NCI-H2081 treated with DMSO at 0.1 percent for 48 hours (cell line): Measurements from ENCODE around the gene HLF.
A peak's percentile ranks its signal among the peaks of the same experiment; 100 is the strongest.

Source experiments
- DNase-seq: peaks from one replicate; lab custom pipeline; 2025; lab: John Stamatoyannopoulos, UW

HLF gene, protein sequence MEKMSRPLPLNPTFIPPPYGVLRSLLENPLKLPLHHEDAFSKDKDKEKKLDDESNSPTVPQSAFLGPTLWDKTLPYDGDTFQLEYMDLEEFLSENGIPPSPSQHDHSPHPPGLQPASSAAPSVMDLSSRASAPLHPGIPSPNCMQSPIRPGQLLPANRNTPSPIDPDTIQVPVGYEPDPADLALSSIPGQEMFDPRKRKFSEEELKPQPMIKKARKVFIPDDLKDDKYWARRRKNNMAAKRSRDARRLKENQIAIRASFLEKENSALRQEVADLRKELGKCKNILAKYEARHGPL

DNA sequence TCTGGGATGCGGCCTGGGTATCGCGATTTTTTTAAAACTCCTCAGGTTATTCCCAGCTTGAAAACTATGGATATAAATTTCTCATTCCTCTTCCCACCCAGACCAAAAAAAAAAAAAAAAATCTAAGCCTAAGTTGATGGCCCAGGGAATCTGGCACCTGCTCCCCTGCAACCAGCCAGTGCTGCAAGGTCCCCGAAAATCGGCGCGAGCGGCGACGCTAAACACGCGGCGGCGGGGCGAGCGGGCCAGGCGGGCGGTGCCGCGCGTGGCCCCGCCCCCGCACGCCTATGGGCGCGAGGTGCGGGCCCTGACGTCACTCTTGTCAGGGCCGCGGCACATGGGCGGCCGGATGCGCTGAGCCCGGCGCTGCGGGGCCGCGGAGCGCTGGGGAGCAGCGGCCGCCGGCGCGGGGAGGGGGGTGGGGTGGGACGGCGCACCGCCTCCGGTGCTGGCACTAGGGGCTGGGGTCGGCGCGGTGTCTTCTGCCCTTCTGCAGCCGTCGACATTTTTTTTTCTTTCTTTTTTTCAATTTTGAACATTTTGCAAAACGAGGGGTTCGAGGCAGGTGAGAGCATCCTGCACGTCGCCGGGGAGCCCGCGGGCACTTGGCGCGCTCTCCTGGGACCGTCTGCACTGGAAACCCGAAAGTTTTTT, at the start of gene HLF:
Gene HLF (plus strand): TSS at position 316 of the 654 bp plus-strand sequence. CDS start 525 bp downstream, outside the sequence.
- DNase-seq = peak; percentile 54

DNA sequence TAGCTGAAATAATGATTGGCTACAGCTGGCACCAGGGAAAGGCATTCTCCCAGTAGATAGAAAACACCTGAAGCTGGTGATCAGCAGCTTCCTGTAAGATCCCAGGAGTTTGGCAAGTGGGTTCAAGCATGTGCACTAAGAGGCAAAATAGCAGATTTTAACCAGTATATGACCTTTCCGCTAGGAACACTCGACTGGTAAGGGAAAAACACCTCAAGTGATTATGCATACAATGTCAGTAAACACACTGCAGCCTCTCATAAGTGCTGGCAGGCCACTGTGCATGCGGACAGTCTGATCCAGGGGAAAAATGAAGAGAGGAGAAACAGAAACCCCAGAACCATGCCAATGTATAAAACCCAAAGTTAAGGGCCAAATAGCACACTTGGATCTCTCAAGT, 49.0 kb upstream of the HLF start:
- no peak for DNase-seq

DNA sequence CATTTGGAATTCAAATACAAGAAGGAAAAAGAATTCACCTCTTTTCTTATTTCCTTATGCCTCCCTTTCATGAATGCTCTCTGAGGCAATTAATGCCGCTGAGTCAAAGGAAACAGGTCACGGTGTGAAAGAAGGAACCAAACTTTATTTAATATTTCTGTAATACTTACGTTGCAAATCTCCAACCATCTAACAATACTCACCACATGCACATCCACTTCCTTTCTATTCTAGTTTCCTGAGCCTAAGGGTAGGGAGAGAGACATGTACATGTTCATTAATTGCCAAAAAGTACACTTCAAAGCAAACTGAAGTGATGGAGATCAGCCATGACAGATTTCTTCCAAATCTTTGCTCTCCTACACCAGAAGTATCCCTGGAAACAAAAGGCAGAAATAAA, 47.9 kb upstream of the HLF start:
- no peak for DNase-seq

DNA sequence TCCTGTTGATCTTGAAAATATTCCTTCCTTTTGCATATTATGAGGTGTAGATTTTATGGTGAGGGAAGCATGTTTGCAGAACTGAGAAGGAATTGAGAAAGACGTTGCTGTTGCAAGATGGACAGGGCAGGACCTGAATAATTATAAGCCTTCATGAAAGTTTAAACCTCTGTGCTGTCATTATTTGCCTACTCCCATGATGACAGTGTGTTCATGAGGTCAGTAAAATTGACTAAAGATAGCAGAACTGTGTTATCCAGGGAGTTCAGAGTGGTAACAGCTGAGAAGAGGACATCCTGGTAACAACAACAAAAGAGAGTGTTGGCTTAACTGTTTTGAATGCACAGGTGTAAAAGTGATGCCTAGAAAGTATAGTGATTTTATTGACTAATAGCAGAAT, 45.3 kb upstream of the HLF start:
- DNase-seq = no peak

DNA sequence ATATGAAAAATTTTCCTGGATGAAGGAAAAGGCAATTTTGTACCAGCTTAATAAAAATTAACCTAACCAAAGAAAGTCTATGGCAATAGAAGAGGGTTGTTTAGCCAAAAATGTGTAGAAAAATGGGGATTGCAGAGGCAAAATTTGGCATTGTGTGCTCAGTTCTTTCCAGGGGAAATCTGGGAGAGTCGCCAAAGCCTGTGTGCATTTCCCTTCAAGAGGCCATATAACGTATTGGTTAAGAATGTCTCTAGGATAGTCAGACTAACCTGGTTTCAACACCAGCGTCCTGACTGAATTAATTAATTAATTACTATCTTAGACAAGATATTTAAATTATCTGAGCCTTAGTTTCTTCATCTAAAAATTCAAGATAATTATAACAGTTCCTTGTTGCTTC, 44.8 kb upstream of the HLF start:
- DNase-seq = no peak

DNA sequence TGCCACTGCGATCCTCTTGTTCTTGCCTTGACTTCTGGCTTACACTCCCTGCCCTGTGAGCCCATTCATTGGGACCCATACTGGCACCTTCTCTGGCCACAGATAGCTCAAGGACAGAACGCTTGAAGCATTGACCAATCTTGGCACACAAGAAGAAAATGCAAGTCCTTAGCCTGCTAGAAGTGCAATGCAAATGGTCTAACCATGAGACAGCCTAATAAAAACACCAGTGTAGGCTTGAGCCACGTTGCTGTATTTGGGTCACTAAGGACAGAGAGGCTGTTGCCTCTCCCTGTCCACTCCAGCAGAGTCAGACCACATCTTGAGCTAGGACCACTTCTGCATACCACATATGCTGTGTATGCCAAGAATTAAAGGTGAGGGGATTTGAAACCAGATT, 41.2 kb upstream of the HLF start:
- no peak for DNase-seq

DNA sequence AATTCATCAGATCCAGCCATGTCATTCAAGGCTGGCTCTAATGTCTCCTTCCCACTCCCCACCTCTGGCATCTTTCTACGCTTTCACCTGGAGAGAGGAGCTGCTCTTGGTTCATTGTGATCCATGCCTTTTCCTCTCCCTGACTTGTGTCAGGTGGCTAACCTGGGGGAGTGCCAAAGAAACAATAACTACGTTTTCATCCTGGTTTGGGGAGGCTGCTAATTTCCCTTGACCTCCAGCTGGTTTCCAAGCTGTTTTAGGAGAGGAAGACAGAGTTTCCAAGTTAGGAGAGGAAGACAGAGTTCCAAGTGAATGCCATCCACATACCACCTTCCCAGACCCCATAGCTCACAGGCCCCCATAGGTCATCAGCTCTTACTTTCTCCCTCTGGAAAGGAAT, 40.0 kb upstream of the HLF start:
- no peak for DNase-seq

DNA sequence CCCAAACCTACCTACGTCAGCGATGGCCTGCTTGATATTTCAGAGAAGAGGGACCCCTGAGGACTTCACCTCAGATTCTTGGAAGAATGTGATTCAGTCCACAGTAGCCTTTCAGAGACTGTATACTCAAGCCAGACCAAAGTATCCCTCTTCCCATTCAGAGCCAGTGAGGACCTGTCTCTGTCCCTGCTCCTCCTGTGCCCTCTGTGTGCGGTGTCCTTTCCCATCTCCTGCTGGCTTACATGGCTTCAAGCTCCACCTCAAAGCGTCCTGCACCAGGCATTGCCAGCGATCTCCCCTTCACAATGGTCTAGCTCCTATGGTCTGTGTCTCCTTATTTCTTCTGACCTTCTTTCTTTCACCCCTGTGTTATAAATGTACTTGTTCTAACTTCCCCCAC, 39.5 kb upstream of the HLF start:
- no peak for DNase-seq

DNA sequence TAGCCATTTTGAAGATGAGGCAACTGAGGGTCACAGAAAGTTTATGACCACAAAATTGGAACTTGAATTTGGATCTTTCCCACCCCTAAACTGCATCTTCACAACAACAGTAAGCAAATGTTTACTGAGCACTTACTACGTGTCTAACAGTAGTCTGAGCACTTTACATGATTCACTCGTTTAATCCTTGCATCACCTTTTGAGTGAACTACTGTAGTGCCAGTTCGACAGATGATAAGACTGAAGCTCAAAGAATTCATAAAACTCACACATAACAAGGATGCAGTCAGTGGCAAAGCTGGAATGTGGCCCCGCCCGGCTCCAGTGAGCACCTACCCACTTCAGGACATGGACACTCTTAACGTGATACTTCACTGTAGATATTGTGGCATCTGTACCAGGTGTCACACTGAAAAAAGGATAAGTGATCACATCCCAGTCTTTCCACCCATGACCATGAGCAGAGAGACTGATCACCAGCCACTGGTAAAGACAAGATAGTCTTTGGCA, 36.0 kb upstream of the HLF start:
- DNase-seq = no peak

DNA sequence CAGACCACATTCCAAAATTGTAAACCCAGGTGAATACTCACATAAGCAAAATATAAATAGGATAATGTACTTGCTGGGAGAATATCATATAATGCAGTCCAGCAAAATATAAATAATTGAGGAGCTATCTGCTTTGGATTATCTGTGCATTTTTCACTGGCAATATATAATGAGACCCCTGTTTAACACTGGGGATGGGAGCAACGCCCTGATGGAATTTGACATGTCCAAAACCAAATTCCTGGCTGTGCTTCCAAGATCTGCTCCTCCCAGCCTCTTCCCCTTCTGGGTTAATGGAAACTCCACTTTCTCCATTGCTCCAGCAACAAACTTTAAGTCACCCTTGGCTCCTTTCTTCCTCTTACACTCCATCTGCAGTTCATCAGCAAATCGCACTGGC, 35.5 kb upstream of the HLF start:
- no peak for DNase-seq

DNA sequence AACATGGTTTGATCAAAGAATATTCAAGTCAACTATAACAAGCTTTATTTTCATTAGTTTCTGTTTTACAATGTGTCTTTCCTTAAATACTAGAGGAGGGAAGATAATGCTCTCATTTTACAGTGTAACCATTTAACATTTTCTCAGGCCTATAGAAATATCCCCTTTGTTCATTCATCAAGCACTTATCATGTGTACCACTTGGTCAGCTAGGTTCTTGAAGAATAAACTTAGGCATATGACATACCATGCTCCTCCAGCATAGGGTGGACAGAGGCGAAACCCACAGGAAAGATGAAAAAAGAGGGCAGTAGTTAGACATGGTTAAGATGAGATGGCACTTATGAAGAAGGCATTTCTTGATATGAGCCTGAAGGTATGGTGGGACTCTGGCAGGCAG, 34.0 kb upstream of the HLF start:
- DNase-seq = no peak

DNA sequence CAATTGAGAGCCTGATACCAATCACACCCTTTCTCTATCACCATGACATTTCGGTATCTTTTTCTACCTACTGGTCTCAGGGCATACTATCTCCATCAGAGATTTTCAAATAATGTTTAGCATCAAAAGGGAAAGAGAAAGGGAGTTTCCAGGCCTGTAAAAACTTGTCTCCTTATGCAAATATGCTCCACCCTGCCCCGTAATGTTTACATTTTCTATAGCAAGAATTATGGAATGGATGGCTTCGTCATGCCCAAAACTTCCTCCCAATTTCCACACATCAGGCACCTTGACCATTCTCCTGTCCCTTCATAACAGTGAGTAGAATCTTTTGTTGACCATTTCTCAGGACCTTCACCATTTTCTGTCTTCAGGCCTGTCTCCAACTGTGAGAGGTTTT, 30.9 kb upstream of the HLF start:
- DNase-seq = no peak

DNA sequence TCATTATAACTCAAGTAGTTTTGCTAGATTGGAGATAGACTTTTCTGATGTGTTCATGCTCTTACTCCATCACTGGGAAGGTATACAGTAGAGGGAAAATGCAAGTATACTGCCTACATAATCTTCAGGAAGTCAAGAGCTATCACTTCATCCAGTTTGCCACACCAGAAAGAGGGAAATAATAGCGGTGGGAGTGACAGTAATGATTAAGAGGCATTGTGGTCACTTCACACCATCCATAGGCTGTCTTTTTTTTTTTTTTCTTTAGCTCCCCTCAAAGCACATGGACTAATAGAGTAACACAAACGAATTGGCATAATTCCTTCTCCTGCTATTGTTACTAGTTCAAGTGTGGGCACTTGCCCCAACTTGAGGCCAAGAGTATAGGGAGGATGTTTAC, 28.4 kb upstream of the HLF start:
- no peak for DNase-seq

DNA sequence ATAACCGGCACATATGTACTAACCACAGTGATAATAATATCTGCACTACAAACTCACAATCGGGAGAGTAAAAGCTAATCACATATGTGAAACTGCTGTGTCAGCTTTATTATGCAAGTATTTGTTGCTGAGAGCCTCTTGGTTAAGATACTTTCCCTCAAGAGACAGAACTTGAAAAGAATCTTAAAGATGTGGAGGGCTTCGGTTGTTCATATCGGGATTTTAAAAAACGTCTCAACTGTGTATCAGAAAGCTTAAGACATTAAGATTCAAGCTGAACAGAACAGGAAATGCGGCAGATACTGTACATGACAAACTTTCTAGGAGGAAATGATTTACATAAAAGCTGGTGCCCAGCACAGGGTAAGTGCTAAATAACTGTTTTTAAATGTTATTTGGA, 27.5 kb upstream of the HLF start:
- no peak for DNase-seq

DNA sequence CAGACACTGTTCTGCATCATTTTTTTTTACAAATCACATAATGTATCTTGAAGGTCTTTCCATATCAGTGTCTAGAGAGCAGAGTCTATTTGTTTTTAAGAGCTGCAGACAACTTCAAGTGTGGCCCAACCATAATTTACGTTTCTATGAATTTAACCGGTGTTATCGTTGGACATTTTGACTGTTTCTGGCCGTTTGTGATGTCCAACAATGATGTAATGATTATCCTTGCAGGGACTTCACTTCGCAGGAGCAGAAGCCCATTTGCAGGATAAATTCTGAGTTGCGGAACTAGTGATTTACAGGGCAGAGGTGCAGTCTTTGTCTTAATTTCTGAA, 26.9 kb upstream of the HLF start:
- DNase-seq = no peak

DNA sequence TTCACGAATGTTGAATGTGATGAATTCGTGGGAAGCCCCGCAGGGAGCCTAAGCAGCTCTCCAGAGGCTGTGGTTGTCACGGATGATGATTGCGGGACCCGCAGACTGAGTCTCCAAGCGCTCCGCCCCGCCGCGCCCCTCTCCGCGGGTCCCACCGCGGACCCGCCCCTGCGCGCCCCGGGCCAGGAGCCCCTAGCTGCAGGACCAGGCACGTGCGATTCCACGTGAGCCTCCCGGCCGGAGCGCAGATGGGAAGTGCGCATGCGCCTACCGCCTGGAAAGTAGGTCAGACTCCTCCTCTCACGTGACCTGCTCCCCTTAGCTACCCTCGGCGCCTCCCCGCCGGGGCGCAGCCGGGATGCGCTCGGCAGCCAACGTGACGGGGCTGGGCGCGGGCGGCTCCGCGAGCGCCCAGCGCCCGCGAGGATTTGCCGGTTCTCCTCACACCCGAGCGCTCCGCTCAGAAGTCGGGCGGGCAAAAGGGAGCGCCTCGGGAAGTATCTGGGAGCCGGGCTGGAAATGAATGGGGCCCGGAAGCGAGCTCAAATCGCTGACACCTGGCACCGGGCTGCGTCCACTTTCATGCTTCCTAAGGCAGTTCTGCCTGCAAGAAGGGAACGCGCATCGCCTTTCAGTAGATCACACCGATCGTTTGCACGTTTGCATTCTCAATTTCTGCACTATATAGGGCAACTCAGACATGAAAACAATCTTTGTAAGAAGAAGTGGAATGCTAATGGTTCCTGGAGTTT, 26.4 kb upstream of the HLF start:
- DNase-seq = peak; percentile 88

DNA sequence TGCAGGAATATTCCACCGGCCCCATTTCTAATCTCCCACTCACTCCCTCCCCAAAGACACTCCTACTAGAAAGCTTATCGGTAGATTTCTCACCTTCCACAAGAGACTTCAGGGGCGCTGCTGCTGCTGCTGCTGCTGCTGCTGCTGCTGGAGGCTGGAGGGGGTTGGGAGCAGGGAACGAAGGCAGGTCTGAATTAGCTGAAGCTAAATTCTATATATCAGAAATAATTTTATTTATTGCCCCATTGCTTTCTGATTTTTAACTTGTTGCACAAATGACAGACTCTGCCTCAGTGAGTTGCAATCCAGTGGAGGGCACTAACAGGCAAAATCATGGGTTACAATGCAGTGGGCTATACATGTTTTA, 25.8 kb upstream of the HLF start:
- DNase-seq = no peak

DNA sequence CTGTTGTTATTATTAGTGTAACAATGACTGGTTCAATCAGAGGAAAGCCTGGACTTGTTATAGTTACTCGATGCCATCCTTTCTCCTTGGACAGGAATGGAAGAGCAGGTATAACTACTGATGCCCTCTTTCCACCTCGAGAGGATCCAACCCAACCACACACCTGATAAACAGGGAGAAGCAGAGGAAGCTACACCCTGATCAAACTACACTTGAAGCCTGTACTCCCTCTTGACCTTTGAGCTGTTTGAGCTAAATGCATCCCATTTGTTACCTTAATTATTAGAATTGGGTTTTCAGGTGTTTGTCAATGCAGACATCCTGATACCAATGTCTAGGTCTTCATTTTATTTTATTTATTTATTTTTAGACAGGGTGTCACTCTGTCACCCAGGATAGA, 23.7 kb upstream of the HLF start:
- DNase-seq = no peak

DNA sequence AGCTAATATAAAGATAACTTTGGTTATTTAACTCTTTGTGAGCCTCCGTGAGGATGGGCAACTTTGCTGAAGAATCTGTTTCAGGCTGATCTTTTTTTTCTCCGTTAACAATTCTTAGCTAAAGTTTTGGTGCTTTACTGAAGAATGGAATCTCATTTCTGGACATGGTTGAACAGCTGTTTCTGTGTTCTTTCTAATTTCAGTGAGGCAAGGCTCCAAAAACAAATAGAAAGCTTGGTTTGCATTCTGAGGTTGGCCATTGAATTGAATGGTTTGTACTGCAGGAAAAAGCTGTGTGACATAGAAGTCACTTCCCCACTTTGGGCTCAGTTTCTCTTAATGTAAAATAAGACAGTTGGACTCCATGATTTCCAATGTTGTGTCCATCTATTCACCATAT, 22.3 kb upstream of the HLF start:
- DNase-seq = no peak

DNA sequence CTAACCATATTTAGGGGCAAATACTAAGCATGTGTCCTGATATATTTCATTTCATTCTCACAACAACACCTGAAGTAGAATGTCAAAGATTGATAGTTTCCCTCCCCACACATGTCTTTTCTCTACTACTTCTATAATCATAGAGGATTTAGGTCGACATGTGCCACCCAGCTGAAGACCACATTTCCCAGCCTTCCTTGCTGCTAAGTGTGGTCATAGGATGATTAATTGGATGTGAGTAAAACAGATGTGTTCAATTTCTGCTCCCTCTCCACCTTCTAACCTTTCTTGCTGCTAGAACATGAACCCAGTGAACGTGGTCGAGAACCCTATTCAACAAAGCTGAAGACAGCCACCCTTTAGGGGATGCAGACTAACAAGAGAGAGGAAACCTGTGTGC, 18.8 kb upstream of the HLF start:
- DNase-seq = no peak

DNA sequence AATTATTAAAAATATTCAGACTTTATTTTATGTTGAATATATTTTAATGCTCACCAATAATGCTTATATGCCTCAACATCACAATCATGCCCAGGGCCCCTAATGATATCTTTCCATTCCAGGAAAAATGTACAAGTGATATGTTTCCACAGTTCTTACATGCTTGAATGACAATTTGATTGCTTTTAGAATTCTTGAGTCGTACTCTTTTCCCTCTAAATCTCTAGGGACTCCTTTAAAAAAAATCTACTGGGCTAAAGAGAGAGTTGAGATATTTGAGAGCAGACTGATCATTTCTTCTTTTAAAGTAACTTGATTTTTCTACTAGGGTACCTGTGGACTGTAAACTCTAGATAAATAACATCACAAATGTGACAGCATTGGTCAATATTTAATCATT, 18.2 kb upstream of the HLF start:
- DNase-seq = no peak

DNA sequence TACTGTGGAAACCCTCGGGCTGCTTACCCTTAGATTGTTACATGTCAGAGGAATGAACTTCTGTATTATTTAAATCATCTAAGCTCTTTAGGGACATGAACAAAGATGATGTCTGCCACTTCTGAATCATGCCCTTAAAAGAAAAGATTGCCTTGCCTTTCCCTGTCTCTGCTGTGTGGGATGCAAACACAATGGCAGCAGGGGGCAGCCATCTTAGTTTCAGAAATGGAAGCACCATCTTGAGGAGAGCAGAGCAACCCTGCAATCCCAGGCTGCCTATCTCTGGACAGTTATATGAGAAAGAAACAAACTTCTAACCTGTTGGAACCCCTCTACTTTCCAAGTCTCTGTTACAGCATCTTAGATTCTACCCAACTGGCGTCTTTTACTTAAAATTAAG, 16.7 kb upstream of the HLF start:
- no peak for DNase-seq

DNA sequence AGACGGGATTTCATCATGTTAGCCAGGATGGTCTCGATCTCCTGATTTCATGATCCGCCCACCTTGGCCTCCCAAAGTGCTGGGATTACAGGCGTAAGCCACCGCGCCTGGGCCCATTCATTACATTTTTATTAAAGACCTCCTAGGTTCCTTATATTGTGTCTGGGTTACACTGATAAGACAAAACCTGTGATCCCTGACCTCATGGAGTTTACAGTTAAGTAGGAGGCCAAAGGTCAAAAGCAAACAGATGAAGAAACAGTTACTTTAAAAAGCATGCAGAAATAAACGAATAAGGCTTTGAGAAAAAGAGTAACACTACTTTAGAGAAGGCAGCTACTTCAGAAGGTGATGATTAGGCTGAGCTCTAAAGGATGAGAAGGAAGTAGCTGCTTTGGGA, 14.9 kb upstream of the HLF start:
- no peak for DNase-seq
